Stimulated activated CD8-positive, alpha-beta memory T cell treated with anti-CD3 and anti-CD28 coated beads, Interleukin-15, amount 100 ng/mL, for 48 hours (primary cell): ENCODE data around the gene SAMD3.
"Not testable (repeated sequence)": the region's sequence is repeated elsewhere in the genome, so short reads cannot be mapped to it uniquely, and the experiment has no call there.

Experiments
- DNase-seq, 2 donors: peaks; one replicate each; pipeline ENCODE4 v3.0.0-alpha.2; 2020; ENCODE audit warnings: low read depth in 2 of 2

Gene SAMD3

GRCh38 chr6:130134582-130134981 is 88.2 kb downstream of the SAMD3 start:
- no peak for DNase-seq

- peak; percentile 32 to 41 for DNase-seq
These were observed 90.5 kb downstream of the SAMD3 start for GRCh38 chr6:130132286-130132701.

- DNase-seq: no peak
These were observed 92.9 kb downstream of the SAMD3 start for GRCh38 chr6:130129762-130130246.

- DNase-seq: no peak
These were observed 94.4 kb downstream of the SAMD3 start for GRCh38 chr6:130128326-130128725.

GRCh38 chr6:130127195-130127594 is 95.6 kb downstream of the SAMD3 start:
- DNase-seq: no peak

- no peak for DNase-seq
These were observed 100.5 kb downstream of the SAMD3 start for GRCh38 chr6:130122243-130122642.

DNA sequence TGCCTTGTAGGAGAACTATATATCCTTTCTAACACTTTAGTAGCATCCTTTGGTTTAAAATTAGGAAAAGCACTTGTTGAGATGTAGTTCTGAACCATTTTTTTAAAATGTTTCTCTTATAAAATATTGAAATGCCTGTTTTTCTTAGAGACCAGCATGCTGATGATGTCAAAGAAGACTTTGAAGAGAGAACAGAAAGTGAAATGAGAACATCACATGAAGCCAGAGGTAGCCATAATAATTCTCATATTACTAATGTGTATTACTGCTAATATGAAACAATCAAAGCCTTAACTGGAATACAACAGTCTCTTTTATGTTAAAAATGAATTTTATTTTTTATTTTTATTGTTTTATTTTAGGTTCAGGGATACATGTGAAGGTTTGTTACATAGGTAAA is 102.0 kb downstream of the SAMD3 start:
- DNase-seq: no peak

DNA sequence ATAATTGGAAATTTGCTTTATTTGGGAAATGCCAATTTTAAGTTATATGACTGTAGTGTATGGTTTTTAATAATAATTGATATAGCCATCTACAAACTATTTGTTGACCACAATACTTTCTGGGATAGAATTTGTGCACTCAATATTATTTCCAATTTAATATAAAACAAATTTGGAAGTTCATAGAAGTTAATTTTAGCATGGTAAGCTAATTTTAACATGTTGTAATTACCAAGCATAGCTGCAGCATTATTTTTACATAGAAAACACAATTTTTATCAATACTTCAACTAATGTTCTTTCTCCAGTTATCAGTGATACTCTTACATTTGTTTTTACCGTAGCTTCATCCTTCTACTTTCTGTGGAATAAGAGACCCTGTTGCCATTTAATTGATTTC is 103.5 kb downstream of the SAMD3 start:
- no peak for DNase-seq

- DNase-seq: no peak
These were observed 104.5 kb downstream of the SAMD3 start for GRCh38 chr6:130118236-130118635.

DNA sequence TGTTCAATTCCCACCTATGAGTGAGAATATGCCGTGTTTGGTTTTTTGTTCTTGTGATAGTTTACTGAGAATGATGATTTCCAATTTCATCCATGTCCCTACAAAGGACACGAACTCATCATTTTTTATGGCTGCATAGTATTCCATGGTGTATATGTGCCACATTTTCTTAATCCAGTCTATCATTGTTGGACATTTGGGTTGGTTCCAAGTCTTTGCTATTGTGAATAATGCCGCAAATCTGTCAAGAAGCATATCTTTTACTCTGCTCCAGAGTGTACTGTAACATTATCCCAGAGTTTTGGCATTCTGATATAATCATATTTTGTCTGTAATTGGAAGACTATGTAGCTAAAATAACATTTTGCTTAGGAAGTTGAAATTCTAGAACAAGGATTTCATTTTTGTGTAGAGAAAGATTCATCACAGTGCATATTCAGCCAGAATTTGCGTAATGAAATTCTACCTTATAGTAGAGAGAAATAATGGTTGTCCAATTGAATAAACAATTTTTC is 105.5 kb downstream of the SAMD3 start:
- DNase-seq: not testable (repeated sequence)

GRCh38 chr6:130116273-130116672 is 106.5 kb downstream of the SAMD3 start:
- no peak for DNase-seq

- DNase-seq: no peak
These were observed 107.7 kb downstream of the SAMD3 start for GRCh38 chr6:130115036-130115435.

GRCh38 chr6:130113201-130113710 is 109.5 kb downstream of the SAMD3 start:
- no peak for DNase-seq

DNA sequence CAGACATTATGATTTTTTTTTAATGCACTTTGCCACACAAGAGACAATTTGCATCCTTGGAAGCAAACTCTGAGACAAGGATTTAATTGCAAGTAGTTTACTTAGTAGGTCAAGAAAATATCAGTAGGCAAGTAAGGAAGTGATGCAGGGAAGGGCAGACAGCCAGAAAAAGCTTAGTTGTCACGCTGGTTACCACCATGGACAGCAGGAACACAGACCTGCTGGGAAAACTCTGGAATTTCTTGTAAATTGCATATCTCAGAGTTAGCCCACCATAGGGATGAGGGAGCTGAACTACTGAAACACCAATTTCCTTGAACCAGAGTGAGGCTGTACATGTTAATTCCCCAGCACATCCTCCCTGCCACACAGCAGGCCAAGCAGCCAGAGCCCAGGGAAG is 111.7 kb downstream of the SAMD3 start:
- DNase-seq: no peak

GRCh38 chr6:130107710-130108109 is 115.0 kb downstream of the SAMD3 start:
- no peak for DNase-seq

GRCh38 chr6:130105996-130106704 is 116.6 kb downstream of the SAMD3 start:
- no peak for DNase-seq

DNA sequence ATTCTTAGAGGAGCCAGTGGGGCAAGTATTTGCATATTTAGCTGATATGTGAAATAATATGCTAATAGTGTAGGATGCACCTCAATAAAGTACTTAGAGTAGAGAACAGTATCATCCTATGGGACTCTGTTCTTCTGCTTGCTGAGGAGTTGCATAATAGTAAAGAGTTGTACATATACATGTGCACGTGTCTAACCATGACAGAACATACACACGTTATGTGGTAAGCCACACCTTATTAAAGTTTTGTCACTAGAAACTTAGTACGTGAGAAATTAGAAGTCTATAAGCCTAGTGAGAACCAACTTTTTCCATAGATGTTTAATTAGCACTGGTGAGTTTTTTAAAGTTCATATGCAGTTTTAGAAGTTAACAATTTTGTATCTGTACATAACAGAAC is 123.6 kb downstream of the SAMD3 start:
- DNase-seq: no peak

GRCh38 chr6:130098317-130098716 is 124.4 kb downstream of the SAMD3 start:
- DNase-seq: no peak
